Neural cell (in vitro differentiated cells): Measurements from ENCODE around the gene CNNM2. TPM values are rescaled to one million over a fixed set of nuclear protein-coding genes. Genes with fewer than 3 reads are reported as not detected.

Experiments
- H2AFZ ChIP-seq: fragments of 200-600, 300-800 bp; sonication (generic), shearing (Covaris generic); 2 replicates; pipeline ENCODE4 v1.6.0; 2014; ENCODE audit warnings: low read depth, mild to moderate bottlenecking, antibody characterized with exemption, low read length, moderate library complexity
- H3F3A ChIP-seq: fragments of 200-600 bp; shearing (Covaris generic); 2 replicates; pipeline ENCODE4 v1.6.1; 2016; ENCODE audit warnings: mild to moderate bottlenecking, moderate library complexity, mixed read lengths, antibody characterized with exemption, low read length; ENCODE audit not compliant: insufficient read depth, poor library complexity, severe bottlenecking
- H3K27ac ChIP-seq: fragments of 200-600, 300-800 bp; sonication (generic), shearing (Covaris generic); 2 replicates; pipeline ENCODE4 v1.5.1; 2014; ENCODE audit warnings: mild to moderate bottlenecking, low read length, moderate library complexity
- H3K27me3 ChIP-seq: fragments of 300-800, 200-600 bp; sonication (generic), shearing (Covaris generic); 2 replicates; pipeline ENCODE4 v1.6.0; 2014; ENCODE audit warnings: mild to moderate bottlenecking, low read depth, low read length, moderate library complexity; ENCODE audit not compliant: insufficient read depth
- H3K36me3 ChIP-seq: fragments of 300-800, 200-600 bp; sonication (generic), shearing (Covaris generic); 2 replicates; pipeline ENCODE4 v1.5.1; 2014; ENCODE audit warnings: mild to moderate bottlenecking, antibody characterized with exemption, low read length, moderate library complexity; ENCODE audit not compliant: insufficient read depth
- H3K4me2 ChIP-seq: fragments of 300-800, 200-600 bp; sonication (generic), shearing (Covaris generic); 2 replicates; pipeline ENCODE4 v1.6.0; 2014; ENCODE audit warnings: mild to moderate bottlenecking, low read length
- H3K4me3 ChIP-seq: fragments of 300-800, 200-600 bp; sonication (generic), shearing (Covaris generic); 2 replicates; pipeline ENCODE4 v1.5.1; 2014; ENCODE audit warnings: mild to moderate bottlenecking, low read length, moderate library complexity
- H3K79me2 ChIP-seq: fragments of 200-600 bp; shearing (Covaris generic); replicated peaks from 2 replicates; pipeline ENCODE4 v1.6.0; 2014; ENCODE audit warnings: mild to moderate bottlenecking, low read length, moderate library complexity; ENCODE audit not compliant: insufficient read depth
- H3K9ac ChIP-seq: fragments of 300-800, 200-600 bp; sonication (generic), shearing (Covaris generic); 2 replicates; pipeline ENCODE4 v1.6.1; 2016; ENCODE audit warnings: mild to moderate bottlenecking, low read length, mixed read lengths
- H3K9me2 ChIP-seq: fragments of 200-600 bp; shearing (Covaris generic); 2 replicates; pipeline ENCODE4 v1.6.1; 2016; ENCODE audit warnings: mild to moderate bottlenecking, low read length, mixed read lengths; ENCODE audit not compliant: insufficient read depth
- H3K9me3 ChIP-seq: fragments of 200-600, 300-800 bp; sonication (generic), shearing (Covaris generic); 2 replicates; pipeline ENCODE4 v1.6.1; 2016; ENCODE audit warnings: mild to moderate bottlenecking, mixed run types, low read length, moderate library complexity, mixed read lengths
- H4K20me1 ChIP-seq: fragments of 200-600 bp; shearing (Covaris generic); 2 replicates; pipeline ENCODE4 v1.6.1; 2016; ENCODE audit warnings: mild to moderate bottlenecking, mixed run types; ENCODE audit not compliant: insufficient read depth
- EP300 ChIP-seq: fragments of 450-650 bp; conservative IDR thresholded peaks from 2 replicates; pipeline ENCODE4 v1.6.1; 2014; ENCODE audit warnings: antibody characterized with exemption, mild to moderate bottlenecking, moderate library complexity; ENCODE audit not compliant: poor library complexity, severe bottlenecking
- EZH2 ChIP-seq: fragments of 200-600, 300-800 bp; shearing (Covaris generic), sonication (generic); IDR thresholded peaks from 2 replicates; pipeline ENCODE4 v1.6.1; 2014; ENCODE audit warnings: antibody characterized with exemption, low read length, borderline replicate concordance, mild to moderate bottlenecking; ENCODE audit not compliant: insufficient read depth, poor library complexity, severe bottlenecking
- MXI1 ChIP-seq: fragments of 450-650 bp; conservative IDR thresholded peaks from 2 replicates; pipeline ENCODE4 v1.6.1; 2014; ENCODE audit warnings: antibody characterized with exemption, mild to moderate bottlenecking; ENCODE audit not compliant: poor library complexity, severe bottlenecking
- POLR2AphosphoS5 ChIP-seq: IDR thresholded peaks from 2 replicates; pipeline ENCODE4 v1.6.1; 2012
- RAD21 ChIP-seq: fragments of 450-650 bp; conservative IDR thresholded peaks from 2 replicates; pipeline ENCODE4 v1.6.1; 2014; ENCODE audit warnings: antibody characterized with exemption, mild to moderate bottlenecking, moderate library complexity
- SMC3 ChIP-seq: fragments of 450-650 bp; conservative IDR thresholded peaks from 2 replicates; pipeline ENCODE4 v1.6.1; 2014; ENCODE audit warnings: antibody characterized with exemption, mild to moderate bottlenecking, moderate library complexity; ENCODE audit not compliant: poor library complexity
- TAF1 ChIP-seq: IDR thresholded peaks from 2 replicates; pipeline ENCODE4 v1.6.1; 2012; ENCODE audit warnings: low read depth
- polyA plus RNA-seq: library from polyadenylated mRNA; depleted of rRNA; stranded (reverse); fragments of >200 nt; gene quantifications from 2 replicates; pipeline ENCODE4 v1.2.3, GENCODE V29; 2014
- TF ChIP-seq, protein P1 (sequence below): fragments of 450-650 bp; IDR thresholded peaks from 2 replicates; pipeline ENCODE4 v1.5.1; 2014; ENCODE audit warnings: antibody characterized with exemption, mild to moderate bottlenecking, moderate library complexity; ENCODE audit not compliant: poor library complexity, severe bottlenecking
- TF ChIP-seq, protein P2 (sequence below): IDR thresholded peaks from 2 replicates; pipeline ENCODE4 v1.6.1; 2012; ENCODE audit warnings: borderline replicate concordance

Gene CNNM2
- polyA plus RNA-seq, 1 donor from 2014 or later = 5.0 TPM

- no peaks in the 10 kb centered on the region for H3K9me2 ChIP-seq
- H3K27me3 ChIP-seq = no peaks in the 10 kb centered on the region
- H3F3A ChIP-seq = no peaks in the 10 kb centered on the region
- no peaks in the 10 kb centered on the region for H4K20me1 ChIP-seq
- H2AFZ ChIP-seq = no peak overlapping the region
- TF ChIP-seq EP300 (no peak), TAF1 (no peak), RAD21 (no peak)
- H3K4me3 ChIP-seq = no peak overlapping the region
- no peaks in the 10 kb centered on the region for H3K79me2 ChIP-seq
- H3K9me3 ChIP-seq = no peaks in the 10 kb centered on the region
- no peaks in the 10 kb centered on the region for H3K36me3 ChIP-seq
- no peak overlapping the region for H3K4me2 ChIP-seq
- H3K9ac ChIP-seq = no peak overlapping the region
- H3K27ac ChIP-seq = no peak overlapping the region
Measured at GRCh38 chr10:103013416-103013815, 95.3 kb downstream of the CNNM2 start.

DNA sequence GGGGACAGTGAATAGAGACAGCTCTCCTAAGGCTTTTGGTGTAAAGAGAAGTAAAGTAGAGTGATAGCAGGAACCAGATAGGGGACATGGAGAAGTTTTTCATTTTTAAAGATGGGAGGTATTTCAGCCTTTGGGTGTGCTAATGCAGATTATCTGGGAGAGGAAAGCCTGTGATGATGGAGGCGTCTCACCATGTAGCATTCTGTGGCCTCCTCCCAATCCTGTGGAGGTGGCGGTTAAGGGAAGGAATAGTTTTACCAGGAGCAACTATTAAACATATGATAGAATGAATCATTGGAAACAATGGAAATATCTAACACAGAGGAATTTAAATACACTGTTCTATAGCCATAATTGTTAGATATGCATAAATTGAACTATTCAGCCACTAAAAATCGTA lies 101.3 kb downstream of the CNNM2 start:
- no peaks in the 10 kb centered on the region for H3K36me3 ChIP-seq
- H3K79me2 ChIP-seq = no peaks in the 10 kb centered on the region
- H2AFZ ChIP-seq = no peak overlapping the region
- no peaks in the 10 kb centered on the region for H3K27me3 ChIP-seq
- no peaks in the 10 kb centered on the region for H3K9me3 ChIP-seq
- no peak overlapping the region for H3K4me2 ChIP-seq
- no peaks in the 10 kb centered on the region for H4K20me1 ChIP-seq
- H3K9me2 ChIP-seq = no peaks in the 10 kb centered on the region
- no peak overlapping the region for H3K27ac ChIP-seq
- no peak for TF ChIP-seq SMC3
- TF ChIP-seq RAD21 = no peak
- no peak for TF ChIP-seq TAF1
- TF ChIP-seq, protein P1, sequence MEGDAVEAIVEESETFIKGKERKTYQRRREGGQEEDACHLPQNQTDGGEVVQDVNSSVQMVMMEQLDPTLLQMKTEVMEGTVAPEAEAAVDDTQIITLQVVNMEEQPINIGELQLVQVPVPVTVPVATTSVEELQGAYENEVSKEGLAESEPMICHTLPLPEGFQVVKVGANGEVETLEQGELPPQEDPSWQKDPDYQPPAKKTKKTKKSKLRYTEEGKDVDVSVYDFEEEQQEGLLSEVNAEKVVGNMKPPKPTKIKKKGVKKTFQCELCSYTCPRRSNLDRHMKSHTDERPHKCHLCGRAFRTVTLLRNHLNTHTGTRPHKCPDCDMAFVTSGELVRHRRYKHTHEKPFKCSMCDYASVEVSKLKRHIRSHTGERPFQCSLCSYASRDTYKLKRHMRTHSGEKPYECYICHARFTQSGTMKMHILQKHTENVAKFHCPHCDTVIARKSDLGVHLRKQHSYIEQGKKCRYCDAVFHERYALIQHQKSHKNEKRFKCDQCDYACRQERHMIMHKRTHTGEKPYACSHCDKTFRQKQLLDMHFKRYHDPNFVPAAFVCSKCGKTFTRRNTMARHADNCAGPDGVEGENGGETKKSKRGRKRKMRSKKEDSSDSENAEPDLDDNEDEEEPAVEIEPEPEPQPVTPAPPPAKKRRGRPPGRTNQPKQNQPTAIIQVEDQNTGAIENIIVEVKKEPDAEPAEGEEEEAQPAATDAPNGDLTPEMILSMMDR = no peak
- no peak for TF ChIP-seq POLR2AphosphoS5
- TF ChIP-seq, protein P2, sequence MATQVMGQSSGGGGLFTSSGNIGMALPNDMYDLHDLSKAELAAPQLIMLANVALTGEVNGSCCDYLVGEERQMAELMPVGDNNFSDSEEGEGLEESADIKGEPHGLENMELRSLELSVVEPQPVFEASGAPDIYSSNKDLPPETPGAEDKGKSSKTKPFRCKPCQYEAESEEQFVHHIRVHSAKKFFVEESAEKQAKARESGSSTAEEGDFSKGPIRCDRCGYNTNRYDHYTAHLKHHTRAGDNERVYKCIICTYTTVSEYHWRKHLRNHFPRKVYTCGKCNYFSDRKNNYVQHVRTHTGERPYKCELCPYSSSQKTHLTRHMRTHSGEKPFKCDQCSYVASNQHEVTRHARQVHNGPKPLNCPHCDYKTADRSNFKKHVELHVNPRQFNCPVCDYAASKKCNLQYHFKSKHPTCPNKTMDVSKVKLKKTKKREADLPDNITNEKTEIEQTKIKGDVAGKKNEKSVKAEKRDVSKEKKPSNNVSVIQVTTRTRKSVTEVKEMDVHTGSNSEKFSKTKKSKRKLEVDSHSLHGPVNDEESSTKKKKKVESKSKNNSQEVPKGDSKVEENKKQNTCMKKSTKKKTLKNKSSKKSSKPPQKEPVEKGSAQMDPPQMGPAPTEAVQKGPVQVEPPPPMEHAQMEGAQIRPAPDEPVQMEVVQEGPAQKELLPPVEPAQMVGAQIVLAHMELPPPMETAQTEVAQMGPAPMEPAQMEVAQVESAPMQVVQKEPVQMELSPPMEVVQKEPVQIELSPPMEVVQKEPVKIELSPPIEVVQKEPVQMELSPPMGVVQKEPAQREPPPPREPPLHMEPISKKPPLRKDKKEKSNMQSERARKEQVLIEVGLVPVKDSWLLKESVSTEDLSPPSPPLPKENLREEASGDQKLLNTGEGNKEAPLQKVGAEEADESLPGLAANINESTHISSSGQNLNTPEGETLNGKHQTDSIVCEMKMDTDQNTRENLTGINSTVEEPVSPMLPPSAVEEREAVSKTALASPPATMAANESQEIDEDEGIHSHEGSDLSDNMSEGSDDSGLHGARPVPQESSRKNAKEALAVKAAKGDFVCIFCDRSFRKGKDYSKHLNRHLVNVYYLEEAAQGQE = no peak
- no peak for TF ChIP-seq EP300
- TF ChIP-seq EZH2 = no peak
- TF ChIP-seq MXI1 = no peak
- no peaks in the 10 kb centered on the region for H3F3A ChIP-seq
- no peak overlapping the region for H3K4me3 ChIP-seq
- H3K9ac ChIP-seq = no peak overlapping the region
